OCI-LY1 (cell line): ENCODE measurements around the gene LUZP1.

Experiments used
- H2AFZ ChIP-seq: fragments of 200-600 bp; sonication (generic), shearing (Covaris generic); 2 replicates; pipeline ENCODE4 v1.6.0; 2014; ENCODE audit warnings: antibody characterized with exemption, mild to moderate bottlenecking, low read length
- H3F3A ChIP-seq: fragments of 200-600 bp; sonication (generic), shearing (Covaris generic); 2 replicates; pipeline ENCODE4 v1.6.0; 2014; ENCODE audit warnings: mild to moderate bottlenecking, antibody characterized with exemption, low read length, moderate library complexity; ENCODE audit not compliant: insufficient read depth
- H3K27ac ChIP-seq: fragments of 200-600 bp; sonication (generic); 2 replicates; pipeline ENCODE4 v1.5.1; 2014; ENCODE audit warnings: low read length, mixed run types, mild to moderate bottlenecking, low read depth; ENCODE audit not compliant: poor library complexity, severe bottlenecking
- H3K27me3 ChIP-seq: fragments of 200-600 bp; sonication (generic); 2 replicates; pipeline ENCODE4 v1.6.0; 2014; ENCODE audit warnings: antibody characterized with exemption, mild to moderate bottlenecking, low read length, moderate library complexity; ENCODE audit not compliant: insufficient read depth
- H3K36me3 ChIP-seq: fragments of 200-600 bp; sonication (generic); 2 replicates; pipeline ENCODE4 v1.6.1; 2014; ENCODE audit warnings: mild to moderate bottlenecking, antibody characterized with exemption, low read length, moderate library complexity, mixed read lengths; ENCODE audit not compliant: insufficient read depth
- H3K4me1 ChIP-seq: fragments of 200-600 bp; sonication (generic); 2 replicates; pipeline ENCODE4 v1.5.1; 2014; ENCODE audit warnings: mild to moderate bottlenecking, low read length, moderate library complexity; ENCODE audit not compliant: insufficient read depth, severe bottlenecking
- H3K4me2 ChIP-seq: fragments of 200-600 bp; sonication (generic), shearing (Covaris generic); 2 replicates; pipeline ENCODE4 v1.6.1; 2014; ENCODE audit warnings: low read length
- H3K4me3 ChIP-seq: fragments of 200-600 bp; sonication (generic); 2 replicates; pipeline ENCODE4 v1.5.1; 2014; ENCODE audit warnings: low read length, low read depth, mild to moderate bottlenecking, mixed read lengths; ENCODE audit not compliant: poor library complexity, severe bottlenecking
- H3K79me2 ChIP-seq: fragments of 200-600 bp; shearing (Covaris generic); 2 replicates; pipeline ENCODE4 v1.6.1; 2016; ENCODE audit warnings: mixed run types, low read length, mixed read lengths; ENCODE audit not compliant: insufficient read depth
- H3K9ac ChIP-seq: fragments of 200-600 bp; sonication (generic), shearing (Covaris generic); 2 replicates; pipeline ENCODE4 v1.6.1; 2014; ENCODE audit warnings: mild to moderate bottlenecking, low read length, mixed read lengths
- H3K9me2 ChIP-seq: fragments of 200-600 bp; sonication (generic), shearing (Covaris generic); 2 replicates; pipeline ENCODE4 v1.6.1; 2014; ENCODE audit warnings: low read depth, mild to moderate bottlenecking, low read length, mixed read lengths
- H3K9me3 ChIP-seq: fragments of 200-600 bp; shearing (Covaris generic); 2 replicates; pipeline ENCODE4 v1.6.1; 2014; ENCODE audit warnings: low read length, mixed read lengths
- H4K20me1 ChIP-seq: fragments of 200-600 bp; sonication (generic), shearing (Covaris generic); 2 replicates; pipeline ENCODE4 v1.6.0; 2016; ENCODE audit warnings: mild to moderate bottlenecking, low read length; ENCODE audit not compliant: insufficient read depth
- CTCF ChIP-seq: fragments of 200-600 bp; sonication (generic), shearing (Covaris generic); IDR thresholded peaks from 2 replicates; pipeline ENCODE4 v1.5.1; 2017; ENCODE audit warnings: mild to moderate bottlenecking, antibody characterized with exemption, low read length, moderate library complexity, mixed read lengths
- EZH2 ChIP-seq: fragments of 200-600 bp; sonication (generic), shearing (Covaris generic); IDR thresholded peaks from 2 replicates; pipeline ENCODE4 v1.8.0; 2017; ENCODE audit warnings: borderline replicate concordance, mixed run types, mild to moderate bottlenecking, antibody characterized with exemption, low read length, moderate library complexity, mixed read lengths

LUZP1 gene

DNA sequence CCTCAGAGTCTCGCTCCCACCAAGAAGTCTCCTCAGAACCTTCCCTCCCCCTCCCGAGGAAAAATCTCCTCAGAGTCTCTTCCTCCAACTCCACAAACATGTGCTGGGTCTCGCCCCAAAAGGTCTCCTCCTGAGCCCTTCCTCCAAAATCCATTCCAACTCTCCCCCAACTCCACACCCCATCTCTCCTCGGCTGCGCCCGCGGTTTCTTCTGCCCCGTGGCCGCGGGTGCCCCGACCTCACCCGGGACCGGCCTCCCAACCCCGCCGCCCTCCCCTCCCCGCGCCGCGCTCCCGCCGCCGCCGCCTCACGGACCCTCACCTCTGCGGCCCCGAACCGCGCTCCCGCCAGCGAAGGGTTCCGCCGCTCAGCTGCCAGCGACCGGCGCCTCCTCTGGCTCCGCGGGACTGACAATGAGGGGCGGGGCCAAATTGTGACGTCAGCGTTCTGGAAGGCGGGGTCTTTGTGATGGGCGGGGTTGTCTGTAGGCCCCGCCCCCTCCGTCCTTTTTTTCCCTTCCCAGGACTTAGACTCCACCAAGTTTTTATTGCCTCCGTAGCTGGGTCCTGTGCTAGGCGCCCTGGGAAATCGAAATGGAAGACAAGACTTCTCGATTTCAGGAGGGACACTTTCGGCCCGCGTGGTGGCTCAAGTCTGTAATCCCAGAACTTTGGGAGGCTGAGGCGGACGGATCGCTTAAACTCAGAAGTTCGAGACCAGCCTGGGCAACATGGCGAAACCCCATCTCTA is at the start of gene LUZP1:
LUZP1 (minus strand) TSS at position 412 of the 750 bp plus-strand sequence.
- Histone ChIP-seq H3K79me2 (no peaks in the 10 kb centered on the region), H3K4me1 (peaks cover 4% of the 10 kb centered on the region), H3K4me3 (peak within 1 kb of the TSS; percentile 95), H4K20me1 (no peaks in the 10 kb centered on the region), H3F3A (no peaks in the 10 kb centered on the region), H3K36me3 (no peaks in the 10 kb centered on the region), H3K9ac (peak within 1 kb of the TSS; percentile 78), H3K27me3 (no peaks in the 10 kb centered on the region), H2AFZ (peak within 1 kb of the TSS; percentile 81; the same call in 1 of the 2 replicates), H3K9me3 (no peaks in the 10 kb centered on the region), H3K4me2 (peak within 1 kb of the TSS; percentile 80), H3K9me2 (no peaks in the 10 kb centered on the region), H3K27ac (no peak within 1 kb of the TSS)
- TF ChIP-seq EZH2 (no peak), CTCF (no peak; the same call in 1 of the 2 replicates)

GRCh38 chr1:23217421-23218115 is 48.9 kb upstream of the LUZP1 start, which contains the start of gene HTR1D:
Gene HTR1D, minus strand, starts transcription at chr1:23217502. Its CDS starts 23,283 bp downstream, at chr1:23194219.
- no peaks in the 10 kb centered on the region for H3K9me2 ChIP-seq
- no peaks in the 10 kb centered on the region for H3F3A ChIP-seq
- no peaks in the 10 kb centered on the region for H3K9me3 ChIP-seq
- no peak for TF ChIP-seq CTCF
- no peak for TF ChIP-seq EZH2
- no peak within 1 kb of the TSS for H3K4me2 ChIP-seq
- no peaks in the 10 kb centered on the region for H3K4me1 ChIP-seq
- H3K27ac ChIP-seq, result no peak within 1 kb of the TSS
- no peak within 1 kb of the TSS for H2AFZ ChIP-seq
- no peaks in the 10 kb centered on the region for H3K36me3 ChIP-seq
- no peaks in the 10 kb centered on the region for H3K27me3 ChIP-seq
- H3K4me3 ChIP-seq, result no peak within 1 kb of the TSS
- H3K9ac ChIP-seq, result no peak within 1 kb of the TSS
- no peaks in the 10 kb centered on the region for H3K79me2 ChIP-seq
- H4K20me1 ChIP-seq, result no peaks in the 10 kb centered on the region

DNA sequence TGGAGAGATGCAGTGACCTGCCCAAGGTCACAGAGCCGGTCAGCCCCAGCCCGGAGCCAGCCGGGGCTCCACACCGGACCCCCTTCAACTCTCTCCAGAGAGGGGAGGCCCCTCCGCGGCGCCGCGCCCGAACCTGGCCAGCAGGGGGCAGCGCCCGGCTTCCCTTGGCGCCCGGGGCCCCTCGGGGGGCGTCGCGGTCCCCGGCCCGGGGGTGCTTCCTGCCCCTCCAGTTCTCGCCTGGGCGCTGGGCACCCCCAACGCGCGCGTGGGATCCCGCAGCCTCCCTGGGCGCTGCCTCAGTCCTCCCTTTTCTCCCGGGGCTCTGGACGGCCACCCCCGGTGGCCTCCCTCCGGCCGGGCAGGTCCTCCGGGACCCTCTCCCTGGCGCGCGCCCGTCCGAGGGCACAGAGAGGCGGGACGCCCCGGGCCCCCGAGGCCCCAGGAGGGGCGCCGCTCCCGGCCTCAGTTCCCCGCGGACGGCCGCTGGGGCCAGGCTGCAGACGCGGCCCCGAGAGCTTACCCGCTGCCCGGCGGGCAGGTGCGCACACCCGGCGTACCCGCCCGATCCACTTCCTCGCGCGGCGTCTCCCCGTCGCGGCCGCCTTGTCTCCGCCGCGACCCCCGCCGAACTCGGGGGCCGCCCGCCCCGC is 48.2 kb upstream of the LUZP1 start:
- Histone ChIP-seq H4K20me1 (no peaks in the 10 kb centered on the region), H3K9ac (no peak overlapping the region), H3K27me3 (no peaks in the 10 kb centered on the region), H3K4me2 (no peak overlapping the region), H3F3A (no peaks in the 10 kb centered on the region), H3K27ac (no peak overlapping the region), H3K36me3 (no peaks in the 10 kb centered on the region), H3K9me3 (no peaks in the 10 kb centered on the region), H3K9me2 (no peaks in the 10 kb centered on the region), H3K4me3 (no peak overlapping the region), H2AFZ (no peak overlapping the region), H3K4me1 (no peaks in the 10 kb centered on the region), H3K79me2 (no peaks in the 10 kb centered on the region)
- peak; percentile 57 for TF ChIP-seq CTCF
- TF ChIP-seq EZH2, result no peak
